ENCODE data around the gene RAB40A.

GRCh38 chrX:103475381-103475780, 43.9 kb downstream of the RAB40A start:
- TF ChIP-seq CTCF (IDR thresholded peaks at IDR 0.05) = no peak
- TF ChIP-seq AFF4 (CRISPR knock-in tag; IDR thresholded peaks at IDR 0.05; ENCODE audit: borderline replicate concordance) = no peak
- TF ChIP-seq NR2C2 (CRISPR knock-in tag; IDR thresholded peaks at IDR 0.05) = no peak
- TF ChIP-seq, protein P1, sequence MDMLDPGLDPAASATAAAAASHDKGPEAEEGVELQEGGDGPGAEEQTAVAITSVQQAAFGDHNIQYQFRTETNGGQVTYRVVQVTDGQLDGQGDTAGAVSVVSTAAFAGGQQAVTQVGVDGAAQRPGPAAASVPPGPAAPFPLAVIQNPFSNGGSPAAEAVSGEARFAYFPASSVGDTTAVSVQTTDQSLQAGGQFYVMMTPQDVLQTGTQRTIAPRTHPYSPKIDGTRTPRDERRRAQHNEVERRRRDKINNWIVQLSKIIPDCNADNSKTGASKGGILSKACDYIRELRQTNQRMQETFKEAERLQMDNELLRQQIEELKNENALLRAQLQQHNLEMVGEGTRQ (CRISPR knock-in tag; IDR thresholded peaks at IDR 0.05) = no peak
- no peak for TF ChIP-seq IRF2 (CRISPR knock-in tag; IDR thresholded peaks at IDR 0.05; ENCODE audit: borderline replicate concordance, low read depth)
- no peak for TF ChIP-seq NR1H2 (CRISPR knock-in tag; IDR thresholded peaks at IDR 0.05)
- no peak for TF ChIP-seq CREB1 (CRISPR knock-in tag; IDR thresholded peaks at IDR 0.05)
- TF ChIP-seq RELA (CRISPR knock-in tag; IDR thresholded peaks at IDR 0.05; ENCODE audit: borderline replicate concordance) = no peak
- no peak for TF ChIP-seq CBFB (CRISPR knock-in tag; IDR thresholded peaks at IDR 0.05; ENCODE audit: low read depth)
- TF ChIP-seq ESRRA (CRISPR knock-in tag; IDR thresholded peaks at IDR 0.05; ENCODE audit: borderline replicate concordance) = no peak
- TF ChIP-seq, protein P2, sequence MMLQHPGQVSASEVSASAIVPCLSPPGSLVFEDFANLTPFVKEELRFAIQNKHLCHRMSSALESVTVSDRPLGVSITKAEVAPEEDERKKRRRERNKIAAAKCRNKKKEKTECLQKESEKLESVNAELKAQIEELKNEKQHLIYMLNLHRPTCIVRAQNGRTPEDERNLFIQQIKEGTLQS (CRISPR knock-in tag; conservative IDR thresholded peaks at IDR 0.05) = no peak
- TF ChIP-seq FOXJ3 (CRISPR knock-in tag; IDR thresholded peaks at IDR 0.05; ENCODE audit: borderline replicate concordance) = no peak

Measured in WTC11 (cell line).